Stomach (tissue), 9 donors: ENCODE results near the gene CUEDC2. TPM values are rescaled to one million over a fixed set of nuclear protein-coding genes. Genes with fewer than 3 reads are reported as not detected.

ENCODE experiments used
- DNase-seq, 2 donors: peaks; one replicate each; pipeline versions ENCODE4 v3.0.0 to v3.0.0-alpha.2; 2013 to 2019
- H3K27ac ChIP-seq, 5 donors: fragments of 200-600 bp in 4 of 5; sonication (generic) in 4 of 5; one replicate each; pipeline ENCODE4 v1.5.1; 2013 to 2019; ENCODE audit warnings: mild to moderate bottlenecking in 1 of 5, moderate library complexity in 1 of 5
- H3K27me3 ChIP-seq, 3 donors: fragments of 200-600 bp; sonication (generic); one replicate each; pipeline ENCODE4 v1.5.1; 2017 to 2019; ENCODE audit warnings: mixed run types in 1 of 3
- H3K36me3 ChIP-seq, 4 donors: fragments of 200-600 bp; sonication (generic); 1 replicate in 3 of 4; 2 replicates in 1 of 4; pipeline ENCODE4 v1.5.1; 2016 to 2019
- H3K4me1 ChIP-seq, 4 donors: fragments of 200-600 bp; sonication (generic); one replicate each; pipeline ENCODE4 v1.5.1; 2016 to 2019
- H3K4me3 ChIP-seq, 4 donors: fragments of 200-600 bp; sonication (generic) in 3 of 4; one replicate each; pipeline ENCODE4 v1.5.1; 2016 to 2019; ENCODE audit warnings: mild to moderate bottlenecking in 1 of 4
- H3K9me3 ChIP-seq, 4 donors: fragments of 200-600 bp; sonication (generic); one replicate each; pipeline ENCODE4 v1.5.1; 2016 to 2019
- EP300 ChIP-seq: sonication (generic); formaldehyde crosslinking; IDR thresholded peaks from one replicate; pipeline ENCODE4 v1.6.1; 2017; ENCODE audit warnings: antibody characterized with exemption
- POLR2A ChIP-seq, 4 donors: fragments of 450-650 bp; IDR thresholded peaks; one replicate each; pipeline ENCODE4 v1.6.1; 2016; ENCODE audit warnings: antibody characterized with exemption in 4 of 4, control low read depth in 2 of 4, mild to moderate bottlenecking in 1 of 4, moderate library complexity in 1 of 4
- POLR2AphosphoS5 ChIP-seq, 3 donors: sonication (generic); formaldehyde crosslinking; IDR thresholded peaks; one replicate each; pipeline ENCODE4 v1.6.1; 2016; ENCODE audit warnings: antibody characterized with exemption in 3 of 3
- WGBS, 5 donors: extraction: QIAGEN DNeasy Blood & Tissue Kit in 3 of 5; methylation state at CpG; one replicate each; pipeline versions ENCODE4 v1.1.5 to v1.1.7; 2013 to 2018; 5-methylcytosine and 5-hydroxymethylcytosine counted together
- intact Hi-C: fragments of 100-400 bp; cut with DNase I; formaldehyde crosslinking; loops from one replicate; pipeline ENCODE4 v1.15.1; 2023; ENCODE audit warnings: low total_unique reads
- polyA plus RNA-seq, 3 donors: library from polyadenylated mRNA; stranded (reverse); fragments of 200-250 nt; gene quantifications; one replicate each; pipeline ENCODE4 v1.2.3, GENCODE V29; 2013
- total RNA-seq, 5 donors: library from RNA; depleted of rRNA; stranded (reverse); fragments of >200 nt; gene quantifications; one replicate each; pipeline versions ENCODE4 v1.1.0 to v1.2.3, GENCODE V29; 2014 to 2016
- TF ChIP-seq, protein P1 (sequence below), 7 experiments: fragments of 450-650 bp in 4 of 7; fragments of 200-600 bp in 3 of 7; sonication (generic) in 3 of 7; IDR thresholded peaks; one replicate each; pipeline ENCODE4 v1.5.1; 2016 to 2019; ENCODE audit warnings: antibody characterized with exemption in 7 of 7, control low read depth in 2 of 7, mild to moderate bottlenecking in 1 of 7
- donor health status: healthy with polysubstance abuse.
- donor health status: Bipolar disorder and iron deficiency.
- donor health status: healthy.

CUEDC2 gene
- total and polyA plus RNA-seq, 8 donors, result 15.9 to 145 (median 41.2) TPM

- no peak overlapping the region for H3K4me3 ChIP-seq
- peaks cover 32 to 48% (median 42%) of the 10 kb centered on the region in 4 donors for H3K36me3 ChIP-seq
- no peaks in the 10 kb centered on the region for H3K9me3 ChIP-seq
- peak in 1 of 2 donors; percentile 27 for DNase-seq
- TF ChIP-seq POLR2AphosphoS5 (IDR thresholded peaks at IDR 0.05) (no peak), EP300 (no peak), POLR2A (IDR thresholded peaks at IDR 0.05) (no peak)
- 42 to 50% (median 48%) methylated on average over 5 to 6 of the region's 6 CpGs for WGBS, 5 donors
- no peaks in the 10 kb centered on the region for H3K27me3 ChIP-seq
- peaks cover 0 to 12% (median 8%) of the 10 kb centered on the region in 4 donors for H3K4me1 ChIP-seq
- no peak overlapping the region for H3K27ac ChIP-seq
- intact Hi-C loops, result no loop called here
Observed at GRCh38 chr10:102384053-102384452, 48.3 kb downstream of the CUEDC2 start.

DNA sequence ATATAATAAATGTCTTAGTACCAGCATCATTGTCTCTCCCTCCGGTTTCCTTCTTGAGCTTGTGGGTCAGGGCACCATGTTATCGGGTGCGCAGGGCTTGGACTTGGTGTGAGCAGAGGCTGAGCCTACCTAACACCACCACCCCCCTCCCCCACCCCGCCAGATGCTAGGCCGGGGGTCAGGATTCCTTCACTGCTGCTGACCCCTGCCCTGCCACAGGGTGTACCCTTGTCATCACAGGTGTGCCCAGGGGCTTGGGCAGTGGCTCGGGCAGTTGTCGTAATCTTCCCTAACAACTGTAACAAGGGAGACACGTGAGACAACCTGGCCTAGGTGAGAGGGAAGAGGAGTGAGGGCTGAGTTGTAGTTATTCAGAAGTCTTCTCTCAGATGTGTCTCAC, 49.5 kb downstream of the CUEDC2 start:
- WGBS, 5 donors, result 88 to 97% (median 95%) methylated on average over 8 of the region's 8 CpGs
- no peaks in the 10 kb centered on the region for H3K27me3 ChIP-seq
- H3K4me3 ChIP-seq, result no peak overlapping the region
- H3K4me1 ChIP-seq, result peaks cover 0 to 12% (median 8%) of the 10 kb centered on the region in 4 donors
- H3K36me3 ChIP-seq, result peaks cover 40 to 60% (median 54%) of the 10 kb centered on the region in 4 donors
- no peak for DNase-seq
- H3K9me3 ChIP-seq, result no peaks in the 10 kb centered on the region
- no peak overlapping the region for H3K27ac ChIP-seq
- intact Hi-C loops, result no loop called here
- TF ChIP-seq EP300 (no peak), POLR2AphosphoS5 (IDR thresholded peaks at IDR 0.05) (no peak), POLR2A (IDR thresholded peaks at IDR 0.05) (no peak)
- TF ChIP-seq, protein P1, sequence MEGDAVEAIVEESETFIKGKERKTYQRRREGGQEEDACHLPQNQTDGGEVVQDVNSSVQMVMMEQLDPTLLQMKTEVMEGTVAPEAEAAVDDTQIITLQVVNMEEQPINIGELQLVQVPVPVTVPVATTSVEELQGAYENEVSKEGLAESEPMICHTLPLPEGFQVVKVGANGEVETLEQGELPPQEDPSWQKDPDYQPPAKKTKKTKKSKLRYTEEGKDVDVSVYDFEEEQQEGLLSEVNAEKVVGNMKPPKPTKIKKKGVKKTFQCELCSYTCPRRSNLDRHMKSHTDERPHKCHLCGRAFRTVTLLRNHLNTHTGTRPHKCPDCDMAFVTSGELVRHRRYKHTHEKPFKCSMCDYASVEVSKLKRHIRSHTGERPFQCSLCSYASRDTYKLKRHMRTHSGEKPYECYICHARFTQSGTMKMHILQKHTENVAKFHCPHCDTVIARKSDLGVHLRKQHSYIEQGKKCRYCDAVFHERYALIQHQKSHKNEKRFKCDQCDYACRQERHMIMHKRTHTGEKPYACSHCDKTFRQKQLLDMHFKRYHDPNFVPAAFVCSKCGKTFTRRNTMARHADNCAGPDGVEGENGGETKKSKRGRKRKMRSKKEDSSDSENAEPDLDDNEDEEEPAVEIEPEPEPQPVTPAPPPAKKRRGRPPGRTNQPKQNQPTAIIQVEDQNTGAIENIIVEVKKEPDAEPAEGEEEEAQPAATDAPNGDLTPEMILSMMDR (IDR thresholded peaks at IDR 0.05), result no peak

GRCh38 chr10:102381983-102382382, 50.4 kb downstream of the CUEDC2 start:
- no peak overlapping the region for H3K27ac ChIP-seq
- peaks cover 43 to 69% (median 63%) of the 10 kb centered on the region in 4 donors for H3K36me3 ChIP-seq
- no peak for DNase-seq
- 82 to 95% (median 89%) methylated on average over 4 to 9 of the region's 9 CpGs for WGBS, 5 donors
- TF ChIP-seq, protein P1 (IDR thresholded peaks at IDR 0.05), result no peak
- no peak for TF ChIP-seq POLR2AphosphoS5 (IDR thresholded peaks at IDR 0.05)
- no peak for TF ChIP-seq POLR2A (IDR thresholded peaks at IDR 0.05)
- TF ChIP-seq EP300, result no peak
- H3K4me1 ChIP-seq, result peaks cover 0 to 12% (median 8%) of the 10 kb centered on the region in 4 donors
- no peaks in the 10 kb centered on the region for H3K9me3 ChIP-seq
- intact Hi-C loops, result no loop called here
- H3K4me3 ChIP-seq, result no peak overlapping the region
- H3K27me3 ChIP-seq, result no peaks in the 10 kb centered on the region

- Histone ChIP-seq H3K27me3 (no peaks in the 10 kb centered on the region), H3K36me3 (peaks cover 67 to 95% (median 89%) of the 10 kb centered on the region in 4 donors), H3K9me3 (no peaks in the 10 kb centered on the region), H3K27ac (no peak overlapping the region), H3K4me3 (no peak overlapping the region), H3K4me1 (no peaks in the 10 kb centered on the region)
- WGBS, 5 donors, result 93 to 98% (median 96%) methylated on average over 6 of the region's 6 CpGs
- intact Hi-C loops, result no loop called here
- no peak for DNase-seq
- TF ChIP-seq, protein P1 (IDR thresholded peaks at IDR 0.05), result no peak
- TF ChIP-seq POLR2A (IDR thresholded peaks at IDR 0.05) (no peak), POLR2AphosphoS5 (IDR thresholded peaks at IDR 0.05) (no peak), EP300 (no peak)
Observed at GRCh38 chr10:102379383-102379782, 53.0 kb downstream of the CUEDC2 start.

- intact Hi-C loops, result no loop called here
- Histone ChIP-seq H3K36me3 (peaks cover 75 to 100% (median 100%) of the 10 kb centered on the region in 4 donors), H3K4me1 (no peaks in the 10 kb centered on the region), H3K27ac (no peak overlapping the region), H3K4me3 (no peak overlapping the region), H3K9me3 (no peaks in the 10 kb centered on the region), H3K27me3 (no peaks in the 10 kb centered on the region)
- TF ChIP-seq POLR2AphosphoS5 (IDR thresholded peaks at IDR 0.05) (no peak), POLR2A (IDR thresholded peaks at IDR 0.05) (no peak), EP300 (no peak)
- TF ChIP-seq, protein P1 (IDR thresholded peaks at IDR 0.05), result no peak
- 90 to 96% (median 94%) methylated on average over 12 of the region's 12 CpGs for WGBS, 5 donors
- DNase-seq, result no peak
Observed at GRCh38 chr10:102376901-102377300, 55.5 kb downstream of the CUEDC2 start.
